OCI-LY1 (cell line): ENCODE data around the gene WDR70.
"Not testable (repeated sequence)": the region's sequence is repeated elsewhere in the genome, so short reads cannot be mapped to it uniquely, and the experiment has no call there.

Source experiments
- CTCF ChIP-seq: fragments of 200-600 bp; sonication (generic), shearing (Covaris generic); IDR thresholded peaks from 2 replicates; pipeline ENCODE4 v1.5.1; 2017; ENCODE audit warnings: mild to moderate bottlenecking, antibody characterized with exemption, low read length, moderate library complexity, mixed read lengths
- EZH2 ChIP-seq: fragments of 200-600 bp; sonication (generic), shearing (Covaris generic); IDR thresholded peaks from 2 replicates; pipeline ENCODE4 v1.8.0; 2017; ENCODE audit warnings: borderline replicate concordance, mixed run types, mild to moderate bottlenecking, antibody characterized with exemption, low read length, moderate library complexity, mixed read lengths

GRCh38 chr5:37342741-37343140 lies 36.4 kb upstream of the WDR70 start:
- not testable (repeated sequence) for TF ChIP-seq CTCF, EZH2
